HFFc6 (cell line): Measurements from ENCODE around the gene GPHN. TPM values are rescaled to one million over a fixed set of nuclear protein-coding genes. Genes with fewer than 3 reads are reported as not detected.

ENCODE experiments used
- DNase-seq: peaks from one replicate; pipeline ENCODE4 v3.0.0-alpha.2; 2018
- H3K27ac Mint-ChIP-seq: 2 replicates; pipeline ENCODE4 v1.8.0; 2020; ENCODE audit warnings: mild to moderate bottlenecking, mixed read lengths
- H3K27me3 Mint-ChIP-seq: 2 replicates; pipeline ENCODE4 v1.8.0; 2021; ENCODE audit warnings: mild to moderate bottlenecking, moderate library complexity, mixed read lengths; ENCODE audit not compliant: insufficient read depth
- H3K36me3 Mint-ChIP-seq: 2 replicates; pipeline ENCODE4 v1.8.0; 2021; ENCODE audit warnings: low read depth, mixed read lengths
- H3K4me1 Mint-ChIP-seq: 2 replicates; pipeline ENCODE4 v1.8.0; 2020; ENCODE audit warnings: low read depth, mixed read lengths
- H3K4me3 Mint-ChIP-seq: 2 replicates; pipeline ENCODE4 v1.8.0; 2020; ENCODE audit warnings: mild to moderate bottlenecking, moderate library complexity, mixed read lengths
- H3K9me3 Mint-ChIP-seq: 2 replicates; pipeline ENCODE4 v1.8.0; 2020; ENCODE audit warnings: mild to moderate bottlenecking, mixed read lengths
- CTCF ChIP-seq: fragments of 200-600 bp; sonication (generic); IDR thresholded peaks from 2 replicates; pipeline ENCODE4 v1.5.0; 2021; ENCODE audit warnings: antibody characterized with exemption, mild to moderate bottlenecking
- total RNA-seq, 6 experiments: library from RNA; stranded (reverse); fragmentation: NEBNext Ultra II Directional; extraction: Animal tissue kit (Norgen Biotek cat#: 25700); gene quantifications; 2 replicates in 1 of 6; 3 replicates in 5 of 6; pipeline ENCODE4 v1.2.3, GENCODE V29; 2021

Gene GPHN
- total RNA-seq, 6 experiments from 2014 or later: 11.2 to 16.4 (median 15.0) TPM

- TF ChIP-seq CTCF: no peak
- DNase-seq: no peak
- no peaks in the 10 kb centered on the region for H3K4me1 Mint-ChIP-seq
- peaks cover 9% of the 10 kb centered on the region for H3K36me3 Mint-ChIP-seq
- no peak overlapping the region for H3K27ac Mint-ChIP-seq
- H3K27me3 Mint-ChIP-seq: no peaks in the 10 kb centered on the region
- no peak overlapping the region for H3K4me3 Mint-ChIP-seq
- no peaks in the 10 kb centered on the region for H3K9me3 Mint-ChIP-seq
Observed at GRCh38 chr14:66804141-66804540, 296.2 kb downstream of the GPHN start.

GRCh38 chr14:66813636-66814035, 305.7 kb downstream of the GPHN start:
- peaks cover 25% of the 10 kb centered on the region for H3K9me3 Mint-ChIP-seq
- no peak for TF ChIP-seq CTCF
- no peaks in the 10 kb centered on the region for H3K4me1 Mint-ChIP-seq
- H3K27me3 Mint-ChIP-seq: no peaks in the 10 kb centered on the region
- no peak overlapping the region for H3K27ac Mint-ChIP-seq
- peaks cover 27% of the 10 kb centered on the region for H3K36me3 Mint-ChIP-seq
- H3K4me3 Mint-ChIP-seq: no peak overlapping the region
- no peak for DNase-seq

GRCh38 chr14:66815687-66816086, 307.7 kb downstream of the GPHN start:
- Mint-ChIP-seq H3K4me1 (no peaks in the 10 kb centered on the region), H3K4me3 (no peak overlapping the region), H3K36me3 (peaks cover 27% of the 10 kb centered on the region), H3K27ac (no peak overlapping the region), H3K27me3 (no peaks in the 10 kb centered on the region), H3K9me3 (peaks cover 25% of the 10 kb centered on the region)
- no peak for TF ChIP-seq CTCF
- no peak for DNase-seq

GRCh38 chr14:66824251-66824650, 316.3 kb downstream of the GPHN start:
- DNase-seq: no peak
- Mint-ChIP-seq H3K9me3 (no peaks in the 10 kb centered on the region), H3K36me3 (no peaks in the 10 kb centered on the region), H3K4me3 (no peak overlapping the region; the same call in 1 of the 2 replicates), H3K4me1 (no peaks in the 10 kb centered on the region; the same call in 1 of the 2 replicates), H3K27me3 (no peaks in the 10 kb centered on the region; the same call in 1 of the 2 replicates), H3K27ac (no peak overlapping the region)
- no peak for TF ChIP-seq CTCF

GRCh38 chr14:66827182-66827581, 319.2 kb downstream of the GPHN start:
- Mint-ChIP-seq H3K36me3 (no peaks in the 10 kb centered on the region), H3K4me3 (no peak overlapping the region), H3K9me3 (no peaks in the 10 kb centered on the region), H3K4me1 (peaks cover 17% of the 10 kb centered on the region), H3K27me3 (no peaks in the 10 kb centered on the region; the same call in 1 of the 2 replicates), H3K27ac (no peak overlapping the region)
- no peak for DNase-seq
- no peak for TF ChIP-seq CTCF

GRCh38 chr14:66831173-66831572, 323.2 kb downstream of the GPHN start:
- no peak for TF ChIP-seq CTCF
- Mint-ChIP-seq H3K27me3 (no peaks in the 10 kb centered on the region; the same call in 1 of the 2 replicates), H3K9me3 (no peaks in the 10 kb centered on the region), H3K4me3 (no peak overlapping the region), H3K27ac (no peak overlapping the region), H3K36me3 (no peaks in the 10 kb centered on the region), H3K4me1 (peaks cover 17% of the 10 kb centered on the region)
- DNase-seq: no peak
